ENCODE results near the gene KLK5.
"Not testable (repeated sequence)": the region's sequence is repeated elsewhere in the genome, so short reads cannot be mapped to it uniquely, and the experiment has no call there.

Gene KLK5

DNA sequence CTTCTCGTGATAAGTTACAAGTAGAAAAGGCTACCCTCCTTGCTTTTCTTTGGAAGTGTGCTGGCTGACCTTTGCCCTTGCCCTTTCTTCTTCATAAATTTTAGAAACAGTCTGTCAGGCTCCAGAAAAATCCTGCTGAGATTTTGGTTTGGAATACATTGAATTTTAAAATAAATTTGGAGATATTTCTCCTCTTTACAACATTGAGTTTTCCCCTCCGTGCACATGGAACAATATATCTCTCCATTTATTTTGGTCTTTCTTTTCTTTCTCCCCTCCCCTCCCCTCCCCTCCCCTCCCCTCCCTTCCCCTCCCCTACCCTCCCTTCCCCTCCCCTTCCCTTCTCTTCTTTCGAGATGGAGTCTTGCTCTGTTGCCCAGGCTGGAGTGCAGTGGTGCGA is 50.2 kb downstream of the KLK5 start:
- DNase-seq (ENCODE audit: low read depth) = no peak
- TF ChIP-seq, protein P1, sequence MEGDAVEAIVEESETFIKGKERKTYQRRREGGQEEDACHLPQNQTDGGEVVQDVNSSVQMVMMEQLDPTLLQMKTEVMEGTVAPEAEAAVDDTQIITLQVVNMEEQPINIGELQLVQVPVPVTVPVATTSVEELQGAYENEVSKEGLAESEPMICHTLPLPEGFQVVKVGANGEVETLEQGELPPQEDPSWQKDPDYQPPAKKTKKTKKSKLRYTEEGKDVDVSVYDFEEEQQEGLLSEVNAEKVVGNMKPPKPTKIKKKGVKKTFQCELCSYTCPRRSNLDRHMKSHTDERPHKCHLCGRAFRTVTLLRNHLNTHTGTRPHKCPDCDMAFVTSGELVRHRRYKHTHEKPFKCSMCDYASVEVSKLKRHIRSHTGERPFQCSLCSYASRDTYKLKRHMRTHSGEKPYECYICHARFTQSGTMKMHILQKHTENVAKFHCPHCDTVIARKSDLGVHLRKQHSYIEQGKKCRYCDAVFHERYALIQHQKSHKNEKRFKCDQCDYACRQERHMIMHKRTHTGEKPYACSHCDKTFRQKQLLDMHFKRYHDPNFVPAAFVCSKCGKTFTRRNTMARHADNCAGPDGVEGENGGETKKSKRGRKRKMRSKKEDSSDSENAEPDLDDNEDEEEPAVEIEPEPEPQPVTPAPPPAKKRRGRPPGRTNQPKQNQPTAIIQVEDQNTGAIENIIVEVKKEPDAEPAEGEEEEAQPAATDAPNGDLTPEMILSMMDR (IDR thresholded peaks at IDR 0.05; ENCODE audit: low read depth, low read length, missing control alignments) = no peak
- H3K4me3 ChIP-seq (ENCODE audit: low read depth, low read length) = no peak overlapping the region

DNA sequence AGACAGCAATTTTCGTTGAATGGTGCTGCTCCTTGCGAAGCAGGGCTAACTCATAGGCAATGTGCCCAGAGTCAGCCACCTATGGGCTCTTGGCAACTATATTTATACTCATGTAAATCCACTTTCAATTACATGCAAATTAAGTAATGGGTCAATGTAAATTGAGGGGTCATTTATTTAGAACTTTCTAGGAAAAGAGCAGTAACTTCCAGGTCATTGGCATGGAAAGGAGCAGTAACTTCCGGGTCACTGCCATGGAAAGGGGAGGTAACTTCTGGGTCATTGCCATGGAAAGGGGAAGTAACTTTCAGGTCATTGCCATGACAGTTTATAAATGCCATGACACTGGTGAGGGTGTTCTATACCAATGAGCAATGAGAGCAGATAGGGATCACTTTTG is 53.3 kb downstream of the KLK5 start:
- DNase-seq (ENCODE audit: low read depth) = no peak
- TF ChIP-seq, protein P1 (IDR thresholded peaks at IDR 0.05; ENCODE audit: low read depth, low read length, missing control alignments) = no peak
- H3K4me3 ChIP-seq (ENCODE audit: low read depth, low read length) = no peak overlapping the region

DNA sequence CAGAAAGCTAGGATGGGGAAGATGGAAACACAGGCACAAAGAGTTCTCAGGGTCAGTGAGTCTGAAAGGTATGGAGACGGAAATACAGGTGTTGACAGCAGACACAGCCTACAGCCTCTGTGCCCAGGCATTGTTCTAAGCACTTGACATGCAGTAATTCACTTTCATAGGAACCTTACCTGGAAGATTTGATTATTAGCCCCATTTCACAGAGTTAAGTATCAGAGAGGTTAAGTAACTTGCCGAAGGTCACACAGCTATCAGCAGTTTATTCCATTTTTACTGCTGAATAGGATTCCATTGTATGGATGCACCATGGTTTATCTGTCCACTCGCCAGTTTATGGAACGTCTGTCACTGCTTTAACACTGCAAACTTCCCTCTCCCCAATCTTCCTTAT is 54.8 kb downstream of the KLK5 start:
- no peak for DNase-seq (ENCODE audit: low read depth)
- TF ChIP-seq, protein P1 (IDR thresholded peaks at IDR 0.05; ENCODE audit: low read depth, low read length, missing control alignments) = no peak
- no peak overlapping the region for H3K4me3 ChIP-seq (ENCODE audit: low read depth, low read length)

DNA sequence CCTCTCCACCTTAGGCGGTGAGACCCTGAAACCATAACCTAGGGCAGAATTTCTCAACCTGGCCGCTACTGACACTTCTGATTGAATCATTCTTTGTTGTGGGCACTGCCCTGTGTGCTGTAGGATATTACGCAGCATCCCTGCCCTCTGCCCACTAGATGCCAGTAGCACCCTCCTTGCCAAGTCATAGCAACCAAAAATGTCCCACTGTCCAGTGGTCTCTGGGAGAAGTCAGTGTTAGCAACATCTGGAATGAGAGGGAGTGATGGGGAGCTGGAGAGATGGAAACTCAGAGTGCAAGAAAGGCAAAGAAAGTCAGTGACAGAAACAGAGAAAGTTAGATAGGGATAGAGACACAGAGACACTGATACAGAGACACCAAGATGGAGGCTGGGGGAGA is 55.2 kb downstream of the KLK5 start:
- H3K4me3 ChIP-seq (ENCODE audit: low read depth, low read length) = no peak overlapping the region
- no peak for DNase-seq (ENCODE audit: low read depth)
- TF ChIP-seq, protein P1 (IDR thresholded peaks at IDR 0.05; ENCODE audit: low read depth, low read length, missing control alignments) = peak; percentile 17

DNA sequence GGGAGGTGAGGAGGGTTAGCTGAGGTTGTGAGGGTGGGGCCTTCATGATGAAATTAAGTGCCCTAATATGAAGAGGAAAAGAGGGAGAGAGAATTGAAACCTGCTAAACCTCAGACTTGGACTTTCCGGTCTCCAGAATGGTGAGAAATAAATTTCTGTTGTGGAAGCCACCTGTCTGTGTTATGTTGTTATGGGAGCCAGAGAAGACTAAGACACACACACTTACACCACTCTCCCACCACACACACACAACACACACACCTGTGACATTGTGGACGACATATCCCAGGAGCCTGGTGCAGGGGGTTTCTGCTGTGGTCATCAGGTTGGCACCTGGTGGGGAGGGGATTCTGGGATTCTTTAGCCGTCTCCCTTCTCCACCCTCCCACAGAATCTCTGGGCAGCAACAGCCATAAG is 55.6 kb downstream of the KLK5 start:
- no peak for DNase-seq (ENCODE audit: low read depth)
- TF ChIP-seq, protein P1 (IDR thresholded peaks at IDR 0.05; ENCODE audit: low read depth, low read length, missing control alignments) = no peak
- H3K4me3 ChIP-seq (ENCODE audit: low read depth, low read length) = no peak overlapping the region; the same call in 1 of the 2 replicates

DNA sequence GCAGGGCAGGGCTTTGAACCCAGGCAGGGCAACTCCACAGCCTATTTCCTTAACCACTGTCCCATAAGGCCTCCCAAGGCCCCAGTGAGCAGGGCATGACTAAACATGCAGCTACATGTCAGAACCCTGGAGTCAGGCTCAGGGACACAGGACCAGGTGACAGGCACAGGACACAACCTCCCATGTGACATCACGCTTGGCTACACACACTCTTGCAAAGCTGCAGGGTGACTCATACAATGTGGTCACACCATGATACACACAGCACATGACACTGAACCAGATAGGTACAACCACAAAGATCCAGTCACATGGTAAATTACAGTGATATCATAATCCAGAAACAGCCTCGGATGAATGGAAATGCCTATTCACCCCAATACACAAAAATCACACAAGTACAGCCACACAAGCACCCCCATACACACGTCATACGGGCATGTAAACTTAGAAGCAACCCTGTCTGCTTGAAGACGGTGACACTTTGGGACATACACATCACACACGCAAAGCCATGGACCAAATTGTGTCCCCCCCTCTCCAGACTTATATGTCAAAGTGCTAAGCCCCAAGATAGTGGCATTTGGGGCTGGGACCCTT is 56.1 kb downstream of the KLK5 start:
- peak; percentile 96 for DNase-seq (ENCODE audit: low read depth)
- H3K4me3 ChIP-seq (ENCODE audit: low read depth, low read length) = no peak overlapping the region; the same call in 1 of the 2 replicates
- TF ChIP-seq, protein P1 (IDR thresholded peaks at IDR 0.05; ENCODE audit: low read depth, low read length, missing control alignments) = no peak

DNA sequence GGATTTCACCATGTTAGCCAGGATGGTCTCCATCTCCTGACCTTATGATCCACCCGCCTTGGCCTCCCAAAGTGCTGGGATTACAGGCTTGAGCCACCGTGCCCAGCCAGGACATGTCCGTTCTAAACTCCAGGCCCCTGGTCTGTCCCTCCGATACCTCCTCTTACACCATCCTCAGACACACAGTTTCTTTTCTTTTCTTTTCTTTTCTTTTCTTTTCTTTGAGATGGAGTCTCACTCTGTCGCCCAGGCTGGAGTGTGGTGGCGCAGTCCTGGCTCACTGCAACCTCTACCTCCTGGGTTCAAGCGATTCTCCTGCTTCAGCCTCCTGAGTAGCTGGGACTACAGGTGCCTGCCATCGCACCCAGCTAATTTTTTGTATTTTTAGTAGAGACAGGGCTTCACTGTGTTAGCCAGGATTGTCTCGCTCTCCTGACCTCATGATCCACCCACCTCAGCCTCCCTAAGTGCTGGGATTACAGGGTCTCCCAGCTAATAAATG is 56.7 kb downstream of the KLK5 start:
- DNase-seq (ENCODE audit: low read depth); H3K4me3 ChIP-seq (ENCODE audit: low read depth, low read length): not testable (repeated sequence)
